ENCODE data around the gene WDR87.

Gene WDR87

DNA sequence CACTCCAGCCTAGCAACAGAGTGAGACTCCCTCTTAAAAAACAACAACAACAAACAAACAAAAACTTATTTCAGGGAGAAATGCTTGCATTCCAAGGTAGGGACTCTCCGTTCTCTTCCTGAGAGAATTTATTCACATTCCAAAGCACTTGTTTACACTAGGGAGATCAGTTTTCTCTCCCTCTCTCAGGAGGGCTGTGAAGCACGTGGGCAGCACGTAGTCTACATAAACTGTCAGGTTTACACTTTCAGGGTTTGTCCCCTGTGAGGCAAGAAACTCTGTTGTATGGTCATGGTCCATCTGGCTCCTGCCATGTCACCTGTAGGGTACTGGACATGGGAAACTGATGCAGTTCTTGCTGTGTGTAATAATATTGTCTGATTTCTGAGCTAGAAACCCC, 31.6 kb downstream of the WDR87 start:
- TF ChIP-seq, protein P1, sequence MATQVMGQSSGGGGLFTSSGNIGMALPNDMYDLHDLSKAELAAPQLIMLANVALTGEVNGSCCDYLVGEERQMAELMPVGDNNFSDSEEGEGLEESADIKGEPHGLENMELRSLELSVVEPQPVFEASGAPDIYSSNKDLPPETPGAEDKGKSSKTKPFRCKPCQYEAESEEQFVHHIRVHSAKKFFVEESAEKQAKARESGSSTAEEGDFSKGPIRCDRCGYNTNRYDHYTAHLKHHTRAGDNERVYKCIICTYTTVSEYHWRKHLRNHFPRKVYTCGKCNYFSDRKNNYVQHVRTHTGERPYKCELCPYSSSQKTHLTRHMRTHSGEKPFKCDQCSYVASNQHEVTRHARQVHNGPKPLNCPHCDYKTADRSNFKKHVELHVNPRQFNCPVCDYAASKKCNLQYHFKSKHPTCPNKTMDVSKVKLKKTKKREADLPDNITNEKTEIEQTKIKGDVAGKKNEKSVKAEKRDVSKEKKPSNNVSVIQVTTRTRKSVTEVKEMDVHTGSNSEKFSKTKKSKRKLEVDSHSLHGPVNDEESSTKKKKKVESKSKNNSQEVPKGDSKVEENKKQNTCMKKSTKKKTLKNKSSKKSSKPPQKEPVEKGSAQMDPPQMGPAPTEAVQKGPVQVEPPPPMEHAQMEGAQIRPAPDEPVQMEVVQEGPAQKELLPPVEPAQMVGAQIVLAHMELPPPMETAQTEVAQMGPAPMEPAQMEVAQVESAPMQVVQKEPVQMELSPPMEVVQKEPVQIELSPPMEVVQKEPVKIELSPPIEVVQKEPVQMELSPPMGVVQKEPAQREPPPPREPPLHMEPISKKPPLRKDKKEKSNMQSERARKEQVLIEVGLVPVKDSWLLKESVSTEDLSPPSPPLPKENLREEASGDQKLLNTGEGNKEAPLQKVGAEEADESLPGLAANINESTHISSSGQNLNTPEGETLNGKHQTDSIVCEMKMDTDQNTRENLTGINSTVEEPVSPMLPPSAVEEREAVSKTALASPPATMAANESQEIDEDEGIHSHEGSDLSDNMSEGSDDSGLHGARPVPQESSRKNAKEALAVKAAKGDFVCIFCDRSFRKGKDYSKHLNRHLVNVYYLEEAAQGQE (IDR thresholded peaks at IDR 0.05; ENCODE audit: insufficient read depth in 1 of 2, low read depth in 2 of 2, low read length in 2 of 2): no peak
- TF ChIP-seq TAF1 (IDR thresholded peaks at IDR 0.05; ENCODE audit: borderline replicate concordance, insufficient read depth, low read length): no peak
- TF ChIP-seq FOXP2 (optimal IDR thresholded peaks at IDR 0.05; ENCODE audit: borderline replicate concordance, extremely low read depth, extremely low read length, insufficient read depth): no peak
- TF ChIP-seq SIN3A (IDR thresholded peaks at IDR 0.05; ENCODE audit: borderline replicate concordance, insufficient read depth, low read length): no peak
- TF ChIP-seq POLR2AphosphoS5 (IDR thresholded peaks at IDR 0.05; ENCODE audit: low read depth, low read length): no peak

GRCh38 chr19:37872383-37872782, 34.0 kb downstream of the WDR87 start:
- TF ChIP-seq, protein P1 (IDR thresholded peaks at IDR 0.05; ENCODE audit: insufficient read depth in 1 of 2, low read depth in 2 of 2, low read length in 2 of 2): no peak
- no peak for TF ChIP-seq TAF1 (IDR thresholded peaks at IDR 0.05; ENCODE audit: borderline replicate concordance, insufficient read depth, low read length)
- TF ChIP-seq SIN3A (IDR thresholded peaks at IDR 0.05; ENCODE audit: borderline replicate concordance, insufficient read depth, low read length): no peak
- TF ChIP-seq POLR2AphosphoS5 (IDR thresholded peaks at IDR 0.05; ENCODE audit: low read depth, low read length): no peak
- TF ChIP-seq FOXP2 (optimal IDR thresholded peaks at IDR 0.05; ENCODE audit: borderline replicate concordance, extremely low read depth, extremely low read length, insufficient read depth): no peak

GRCh38 chr19:37869766-37870340, 36.5 kb downstream of the WDR87 start:
- no peak for TF ChIP-seq POLR2AphosphoS5 (IDR thresholded peaks at IDR 0.05; ENCODE audit: low read depth, low read length)
- no peak for TF ChIP-seq TAF1 (IDR thresholded peaks at IDR 0.05; ENCODE audit: borderline replicate concordance, insufficient read depth, low read length)
- TF ChIP-seq SIN3A (IDR thresholded peaks at IDR 0.05; ENCODE audit: borderline replicate concordance, insufficient read depth, low read length): no peak
- TF ChIP-seq FOXP2 (optimal IDR thresholded peaks at IDR 0.05; ENCODE audit: borderline replicate concordance, extremely low read depth, extremely low read length, insufficient read depth): no peak
- TF ChIP-seq, protein P1 (IDR thresholded peaks at IDR 0.05; ENCODE audit: insufficient read depth in 1 of 2, low read depth in 2 of 2, low read length in 2 of 2): no peak

DNA sequence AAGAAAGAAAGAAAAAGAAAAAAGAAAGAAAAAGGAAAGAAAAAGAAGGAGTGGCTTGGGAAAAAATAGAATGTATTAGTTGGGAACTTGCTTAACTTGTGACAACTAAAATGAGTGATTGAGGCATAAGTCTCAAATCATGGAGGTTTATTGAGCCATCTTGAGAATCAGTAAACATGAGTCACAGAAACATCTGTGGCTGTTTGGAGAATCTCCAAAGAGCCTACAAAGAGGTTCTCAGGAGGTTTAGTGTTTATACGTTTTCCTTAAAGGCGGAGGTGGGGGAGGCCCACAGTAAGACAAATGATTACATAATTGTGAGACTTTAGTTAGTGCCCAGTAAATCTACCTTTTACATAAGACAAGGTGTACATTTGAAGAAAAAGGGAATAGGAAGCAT, 38.6 kb downstream of the WDR87 start:
- no peak for TF ChIP-seq SIN3A (IDR thresholded peaks at IDR 0.05; ENCODE audit: borderline replicate concordance, insufficient read depth, low read length)
- no peak for TF ChIP-seq FOXP2 (optimal IDR thresholded peaks at IDR 0.05; ENCODE audit: borderline replicate concordance, extremely low read depth, extremely low read length, insufficient read depth)
- no peak for TF ChIP-seq POLR2AphosphoS5 (IDR thresholded peaks at IDR 0.05; ENCODE audit: low read depth, low read length)
- no peak for TF ChIP-seq TAF1 (IDR thresholded peaks at IDR 0.05; ENCODE audit: borderline replicate concordance, insufficient read depth, low read length)
- TF ChIP-seq, protein P1 (IDR thresholded peaks at IDR 0.05; ENCODE audit: insufficient read depth in 1 of 2, low read depth in 2 of 2, low read length in 2 of 2): no peak
